ENCODE data around the gene RAB27A.

Gene RAB27A

GRCh38 chr15:55220606-55221005, 69.0 kb downstream of the RAB27A start:
- Histone ChIP-seq H3K79me2 (ENCODE audit: insufficient read depth, low read length) (no peaks in the 10 kb centered on the region), H3F3A (ENCODE audit: insufficient read depth) (no peaks in the 10 kb centered on the region), H3K4me3 (ENCODE audit: insufficient read depth, low read length, poor library complexity, severe bottlenecking) (no peak overlapping the region), H3K27me3 (ENCODE audit: low read length) (no peaks in the 10 kb centered on the region), H3K9ac (ENCODE audit: low read length) (no peak overlapping the region), H3K9me2 (replicated peaks; ENCODE audit: insufficient read depth, low read length) (no peaks in the 10 kb centered on the region), H3K36me3 (ENCODE audit: low read length) (no peaks in the 10 kb centered on the region), H3K4me2 (ENCODE audit: low read depth, low read length, poor library complexity, severe bottlenecking) (no peak overlapping the region), H3K27ac (ENCODE audit: low read depth, low read length) (no peak overlapping the region), H4K20me1 (ENCODE audit: low read depth, low read length) (no peaks in the 10 kb centered on the region), H2AFZ (ENCODE audit: low read depth, low read length, severe bottlenecking) (no peak overlapping the region), H3K9me3 (ENCODE audit: insufficient read depth, low read length) (no peaks in the 10 kb centered on the region)
- TF ChIP-seq EZH2phosphoT487 (conservative IDR thresholded peaks at IDR 0.05; ENCODE audit: low read length) (no peak), CTCF (IDR thresholded peaks at IDR 0.05; ENCODE audit: insufficient read depth, low read length, poor library complexity, severe bottlenecking) (no peak)

GRCh38 chr15:55218056-55218455, 71.6 kb downstream of the RAB27A start:
- H3K27me3 ChIP-seq (ENCODE audit: low read length) = no peaks in the 10 kb centered on the region
- no peak overlapping the region for H2AFZ ChIP-seq (ENCODE audit: low read depth, low read length, severe bottlenecking)
- no peak overlapping the region for H3K4me2 ChIP-seq (ENCODE audit: low read depth, low read length, poor library complexity, severe bottlenecking)
- H3K36me3 ChIP-seq (ENCODE audit: low read length) = no peaks in the 10 kb centered on the region
- no peaks in the 10 kb centered on the region for H3K79me2 ChIP-seq (ENCODE audit: insufficient read depth, low read length)
- no peak overlapping the region for H3K9ac ChIP-seq (ENCODE audit: low read length)
- H4K20me1 ChIP-seq (ENCODE audit: low read depth, low read length) = no peaks in the 10 kb centered on the region
- H3K9me3 ChIP-seq (ENCODE audit: insufficient read depth, low read length) = no peaks in the 10 kb centered on the region
- H3K4me3 ChIP-seq (ENCODE audit: insufficient read depth, low read length, poor library complexity, severe bottlenecking) = no peak overlapping the region
- TF ChIP-seq EZH2phosphoT487 (conservative IDR thresholded peaks at IDR 0.05; ENCODE audit: low read length) (no peak), CTCF (IDR thresholded peaks at IDR 0.05; ENCODE audit: insufficient read depth, low read length, poor library complexity, severe bottlenecking) (no peak)
- H3F3A ChIP-seq (ENCODE audit: insufficient read depth) = no peaks in the 10 kb centered on the region
- no peaks in the 10 kb centered on the region for H3K9me2 ChIP-seq (replicated peaks; ENCODE audit: insufficient read depth, low read length)
- no peak overlapping the region for H3K27ac ChIP-seq (ENCODE audit: low read depth, low read length)

GRCh38 chr15:55204464-55204863, 85.1 kb downstream of the RAB27A start:
- Histone ChIP-seq H3K9me2 (replicated peaks; ENCODE audit: insufficient read depth, low read length) (no peaks in the 10 kb centered on the region), H3K4me3 (ENCODE audit: insufficient read depth, low read length, poor library complexity, severe bottlenecking) (no peak overlapping the region), H3K9ac (ENCODE audit: low read length) (no peak overlapping the region), H3K4me2 (ENCODE audit: low read depth, low read length, poor library complexity, severe bottlenecking) (no peak overlapping the region), H4K20me1 (ENCODE audit: low read depth, low read length) (no peaks in the 10 kb centered on the region), H3K27me3 (ENCODE audit: low read length) (no peaks in the 10 kb centered on the region), H3K9me3 (ENCODE audit: insufficient read depth, low read length) (no peaks in the 10 kb centered on the region), H3K27ac (ENCODE audit: low read depth, low read length) (no peak overlapping the region), H2AFZ (ENCODE audit: low read depth, low read length, severe bottlenecking) (no peak overlapping the region), H3K79me2 (ENCODE audit: insufficient read depth, low read length) (no peaks in the 10 kb centered on the region), H3F3A (ENCODE audit: insufficient read depth) (no peaks in the 10 kb centered on the region), H3K36me3 (ENCODE audit: low read length) (no peaks in the 10 kb centered on the region)
- TF ChIP-seq CTCF (IDR thresholded peaks at IDR 0.05; ENCODE audit: insufficient read depth, low read length, poor library complexity, severe bottlenecking) = no peak
- TF ChIP-seq EZH2phosphoT487 (conservative IDR thresholded peaks at IDR 0.05; ENCODE audit: low read length) = no peak

Data from SU-DHL-6 (cell line).